ENCODE data around the gene PI4KA. TPM values are rescaled to one million over a fixed set of nuclear protein-coding genes. Genes with fewer than 3 reads are reported as not detected.

The PI4KA gene
- total RNA-seq, 6 donors from 2014 or later = 68.6 to 251 (median 89.5) TPM

DNA sequence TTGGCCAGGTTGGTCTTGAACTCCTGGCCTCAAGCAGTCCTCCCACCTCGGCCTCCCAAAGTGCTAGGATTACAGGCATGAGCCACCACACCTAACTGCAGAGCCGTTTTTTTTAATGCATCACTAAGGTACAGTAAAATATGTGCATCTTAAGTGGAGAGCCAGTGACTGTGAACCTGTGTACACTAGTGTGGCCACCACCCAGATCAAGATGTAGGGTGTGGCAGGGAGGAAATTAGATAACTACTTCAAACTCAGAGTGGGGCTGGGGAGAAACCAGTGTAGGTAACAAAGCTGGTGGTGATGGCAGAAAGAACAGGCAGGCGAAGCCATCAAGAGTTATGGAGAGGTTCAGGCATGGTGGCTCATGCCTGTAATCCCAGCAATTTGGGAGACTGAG, 14.6 kb upstream of the PI4KA start:
- no peak for TF ChIP-seq POLR2A (IDR thresholded peaks at IDR 0.05)
- no peak for TF ChIP-seq EP300 (IDR thresholded peaks at IDR 0.05)
- TF ChIP-seq POLR2AphosphoS5 (IDR thresholded peaks at IDR 0.05) = no peak
- TF ChIP-seq, protein P1, sequence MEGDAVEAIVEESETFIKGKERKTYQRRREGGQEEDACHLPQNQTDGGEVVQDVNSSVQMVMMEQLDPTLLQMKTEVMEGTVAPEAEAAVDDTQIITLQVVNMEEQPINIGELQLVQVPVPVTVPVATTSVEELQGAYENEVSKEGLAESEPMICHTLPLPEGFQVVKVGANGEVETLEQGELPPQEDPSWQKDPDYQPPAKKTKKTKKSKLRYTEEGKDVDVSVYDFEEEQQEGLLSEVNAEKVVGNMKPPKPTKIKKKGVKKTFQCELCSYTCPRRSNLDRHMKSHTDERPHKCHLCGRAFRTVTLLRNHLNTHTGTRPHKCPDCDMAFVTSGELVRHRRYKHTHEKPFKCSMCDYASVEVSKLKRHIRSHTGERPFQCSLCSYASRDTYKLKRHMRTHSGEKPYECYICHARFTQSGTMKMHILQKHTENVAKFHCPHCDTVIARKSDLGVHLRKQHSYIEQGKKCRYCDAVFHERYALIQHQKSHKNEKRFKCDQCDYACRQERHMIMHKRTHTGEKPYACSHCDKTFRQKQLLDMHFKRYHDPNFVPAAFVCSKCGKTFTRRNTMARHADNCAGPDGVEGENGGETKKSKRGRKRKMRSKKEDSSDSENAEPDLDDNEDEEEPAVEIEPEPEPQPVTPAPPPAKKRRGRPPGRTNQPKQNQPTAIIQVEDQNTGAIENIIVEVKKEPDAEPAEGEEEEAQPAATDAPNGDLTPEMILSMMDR (IDR thresholded peaks at IDR 0.05) = no peak
- H3K36me3 ChIP-seq = peaks cover 4 to 61% (median 31%) of the 10 kb centered on the region in 4 donors
- H3K4me1 ChIP-seq = peaks cover 0 to 7% (median 3%) of the 10 kb centered on the region in 4 donors
- DNase-seq = no peak
- no peak overlapping the region for H3K4me3 ChIP-seq
- ATAC-seq (ENCODE audit: low FRiP score in 2 of 2) = no peak
- H3K27me3 ChIP-seq = no peaks in the 10 kb centered on the region
- no peaks in the 10 kb centered on the region for H3K9me3 ChIP-seq
- 89 to 94% methylated on average over 3 of the region's 3 CpGs for WGBS, 2 donors
- H3K27ac ChIP-seq = no peak overlapping the region

DNA sequence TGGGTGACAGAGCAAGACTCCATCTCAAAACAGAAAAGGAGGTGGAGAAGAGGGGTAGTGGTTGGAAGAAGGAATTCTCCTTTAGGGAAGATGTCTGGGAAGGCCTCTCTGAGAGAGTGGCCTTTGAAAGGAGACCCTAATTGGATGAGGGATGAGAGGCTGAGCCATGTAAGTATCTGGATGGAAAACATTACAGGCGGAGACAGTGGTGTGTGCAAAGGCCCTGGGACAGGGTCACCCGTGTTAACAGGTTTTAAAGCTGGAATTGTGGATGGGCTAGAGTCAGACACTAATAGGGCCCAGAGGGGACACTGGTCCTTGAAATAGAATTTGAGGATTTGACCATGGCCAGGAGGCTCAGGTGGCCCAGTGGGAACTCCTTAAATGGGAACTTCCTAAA, 10.6 kb upstream of the PI4KA start:
- Histone ChIP-seq H3K9me3 (no peaks in the 10 kb centered on the region), H3K4me1 (peaks cover 28 to 42% (median 31%) of the 10 kb centered on the region in 4 donors), H3K36me3 (peaks cover 4 to 39% (median 21%) of the 10 kb centered on the region in 4 donors), H3K4me3 (no peak overlapping the region), H3K27ac (peak overlapping the region in 1 of 4 donors; percentile 88), H3K27me3 (no peaks in the 10 kb centered on the region)
- ATAC-seq (ENCODE audit: low FRiP score in 2 of 2) (no peak), DNase-seq (no peak)
- no peak for TF ChIP-seq EP300 (IDR thresholded peaks at IDR 0.05)
- 93 to 100% methylated on average over 2 of the region's 2 CpGs for WGBS, 2 donors

DNA sequence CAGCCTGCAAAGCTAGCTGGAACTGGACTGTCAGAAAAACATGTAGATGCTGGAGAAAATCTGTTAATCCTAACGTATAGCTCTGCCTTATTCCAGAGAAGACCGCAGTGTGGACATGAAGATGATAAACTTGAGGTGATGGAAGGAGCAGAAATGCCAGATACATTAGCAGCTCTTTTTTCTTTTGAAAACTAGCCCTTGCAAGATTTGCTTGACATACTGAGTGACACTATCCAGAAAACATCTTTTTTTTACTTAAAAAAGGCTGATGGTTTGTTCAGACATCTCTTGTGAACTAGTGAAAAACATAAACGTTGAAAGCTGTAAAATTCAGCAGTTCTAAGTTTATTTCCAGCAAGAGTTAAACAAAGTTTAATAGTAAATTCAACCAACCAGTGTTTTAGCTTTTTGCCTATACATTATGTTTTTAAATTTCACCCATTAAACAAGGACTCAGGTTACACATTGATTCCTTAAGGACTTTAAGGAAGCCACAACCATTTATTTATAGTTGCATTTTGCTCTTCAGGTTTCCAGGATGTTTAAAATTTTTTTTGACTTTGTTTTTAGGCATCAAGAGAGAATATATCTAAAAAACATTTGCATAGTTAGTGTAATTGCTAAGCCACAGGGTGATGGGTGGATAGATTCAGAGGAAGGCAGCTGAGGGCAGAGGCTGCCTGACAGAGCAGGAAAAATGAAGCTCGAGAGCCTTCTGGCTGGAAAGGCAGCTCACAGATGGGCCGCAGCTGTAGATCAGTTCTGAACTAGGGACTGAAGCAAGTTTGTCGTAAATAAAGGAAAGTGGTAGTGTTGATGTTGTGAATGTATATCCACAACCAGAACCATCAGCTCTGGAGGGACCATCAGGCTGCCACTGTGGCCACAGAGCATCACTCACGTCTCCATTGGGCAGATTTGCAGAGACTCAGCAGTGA, 9.7 kb upstream of the PI4KA start:
- peaks cover 4 to 36% (median 17%) of the 10 kb centered on the region in 4 donors for H3K36me3 ChIP-seq
- H3K4me3 ChIP-seq = no peak overlapping the region
- H3K27me3 ChIP-seq = no peaks in the 10 kb centered on the region
- H3K9me3 ChIP-seq = no peaks in the 10 kb centered on the region
- TF ChIP-seq, protein P1 (IDR thresholded peaks at IDR 0.05) = no peak
- TF ChIP-seq EP300 (IDR thresholded peaks at IDR 0.05) (no peak), POLR2AphosphoS5 (IDR thresholded peaks at IDR 0.05) (no peak), POLR2A (IDR thresholded peaks at IDR 0.05) (no peak)
- H3K4me1 ChIP-seq = peaks cover 28 to 46% (median 31%) of the 10 kb centered on the region in 4 donors
- DNase-seq (no peak), ATAC-seq (ENCODE audit: low FRiP score in 2 of 2) (no peak)
- peak overlapping the region; percentile 81 to 88 (median 86) for H3K27ac ChIP-seq
- WGBS, 2 donors = 69 to 75% methylated on average over 7 of the region's 7 CpGs

DNA sequence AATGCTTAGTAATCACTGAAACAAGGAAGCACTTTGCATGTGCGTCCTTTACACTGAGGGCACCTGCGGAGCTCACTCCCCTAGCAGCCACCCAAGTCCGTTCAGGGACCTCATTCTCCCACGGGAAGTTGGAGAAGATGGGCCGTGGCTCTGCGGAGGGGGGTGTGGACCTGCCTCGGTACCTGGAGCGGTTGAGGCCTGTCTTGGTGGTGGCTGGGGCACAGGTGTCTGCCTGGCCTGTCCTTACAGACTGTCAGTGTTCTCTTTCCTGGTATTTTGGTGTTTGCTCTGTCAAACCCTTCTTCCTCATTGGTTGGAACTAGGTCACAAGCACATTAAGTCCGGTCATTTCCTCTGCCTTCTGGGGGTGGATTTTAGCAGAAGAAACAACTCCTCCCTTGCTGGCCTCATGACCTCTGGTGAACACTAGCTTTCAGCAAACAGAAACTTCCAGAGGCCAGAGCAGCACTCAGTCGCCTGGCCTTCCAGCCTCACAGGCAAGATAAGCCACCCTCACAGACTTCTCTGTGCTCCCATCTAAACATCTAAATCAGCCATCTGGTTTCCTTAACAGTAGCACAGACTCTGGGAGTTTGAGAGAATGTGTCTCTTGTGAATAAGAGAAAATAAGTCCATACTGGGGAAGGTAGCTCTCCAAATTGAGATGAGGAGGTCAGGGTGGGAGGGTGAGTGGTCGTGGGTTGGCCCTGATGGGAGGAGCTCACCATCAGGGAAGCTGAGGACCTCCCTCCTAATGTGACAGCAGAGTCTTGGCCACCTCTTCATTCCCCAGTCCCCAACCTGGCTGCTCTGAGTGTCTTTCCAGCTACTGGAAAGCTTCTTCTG, 8.8 kb upstream of the PI4KA start:
- DNase-seq (peak in 1 of 2 donors; percentile 71), ATAC-seq (ENCODE audit: low FRiP score in 2 of 2) (peak; percentile 65 to 77)
- 30 to 38% methylated on average over 9 to 11 of the region's 11 CpGs for WGBS, 2 donors
- Histone ChIP-seq H3K27me3 (no peaks in the 10 kb centered on the region), H3K9me3 (no peaks in the 10 kb centered on the region), H3K27ac (peak overlapping the region; percentile 81 to 88 (median 86)), H3K4me3 (peak overlapping the region in 1 of 4 donors; percentile 23), H3K4me1 (peaks cover 28 to 55% (median 33%) of the 10 kb centered on the region in 4 donors), H3K36me3 (peaks cover 4 to 34% (median 14%) of the 10 kb centered on the region in 4 donors)
- TF ChIP-seq, protein P1 (IDR thresholded peaks at IDR 0.05) = no peak
- TF ChIP-seq EP300 (IDR thresholded peaks at IDR 0.05) (no peak), POLR2A (IDR thresholded peaks at IDR 0.05) (peak in 1 of 4 donors; percentile 53), POLR2AphosphoS5 (IDR thresholded peaks at IDR 0.05) (peak in 1 of 2 donors; percentile 71)

DNA sequence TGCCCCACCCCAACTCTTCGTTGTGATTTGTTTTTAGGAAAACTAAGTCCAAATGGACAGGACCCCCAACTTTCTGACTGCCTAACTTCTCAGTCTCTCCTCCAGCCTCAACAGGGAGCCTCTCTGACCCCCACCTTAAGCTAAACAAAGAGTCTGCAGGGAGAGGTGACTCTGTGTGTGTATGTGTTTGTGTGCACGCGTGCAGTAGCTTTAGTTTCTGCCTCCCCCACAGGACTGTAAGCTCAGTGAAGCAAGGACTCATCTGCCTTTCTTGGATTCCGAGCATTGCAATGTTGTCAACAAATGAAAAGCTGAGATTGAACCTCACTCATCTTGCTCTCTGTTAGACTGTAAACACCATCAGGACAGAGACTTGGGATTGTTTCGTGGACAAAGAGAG, 8.1 kb upstream of the PI4KA start:
- no peak for DNase-seq
- 82 to 87% methylated on average over 5 of the region's 5 CpGs for WGBS, 2 donors
- Histone ChIP-seq H3K36me3 (peaks cover 4 to 28% (median 12%) of the 10 kb centered on the region in 4 donors), H3K27me3 (no peaks in the 10 kb centered on the region), H3K27ac (peak overlapping the region; percentile 81 to 88 (median 86)), H3K4me3 (peak overlapping the region in 1 of 4 donors; percentile 23), H3K4me1 (peaks cover 28 to 62% (median 36%) of the 10 kb centered on the region in 4 donors), H3K9me3 (no peaks in the 10 kb centered on the region)
- TF ChIP-seq POLR2AphosphoS5 (IDR thresholded peaks at IDR 0.05) = no peak
- TF ChIP-seq, protein P1 (IDR thresholded peaks at IDR 0.05) = no peak
- TF ChIP-seq POLR2A (IDR thresholded peaks at IDR 0.05) = no peak
- TF ChIP-seq EP300 (IDR thresholded peaks at IDR 0.05) = no peak
- no peak for ATAC-seq (ENCODE audit: low FRiP score in 2 of 2)

All from upper lobe of left lung (tissue), 6 donors.